Measurements from ENCODE around the gene YARS1. TPM values are rescaled to one million over a fixed set of nuclear protein-coding genes. Genes with fewer than 3 reads are reported as not detected.

The YARS1 gene
- total RNA-seq, 1 donor from 2014 or later = 73.2 TPM

- Mint-ChIP-seq H3K27ac (ENCODE audit: unreplicated experiment) (peak overlapping the region; percentile 48), H3K4me3 (ENCODE audit: unreplicated experiment) (peak overlapping the region; percentile 95), H3K27me3 (ENCODE audit: unreplicated experiment) (peaks cover 11% of the 10 kb centered on the region), H3K9me3 (ENCODE audit: unreplicated experiment) (no peaks in the 10 kb centered on the region), H3K36me3 (ENCODE audit: low read depth, unreplicated experiment) (peaks cover 6% of the 10 kb centered on the region), H3K4me1 (ENCODE audit: unreplicated experiment) (peaks cover 39% of the 10 kb centered on the region)
- TF ChIP-seq CTCF (IDR thresholded peaks at IDR 0.05; ENCODE audit: unreplicated experiment) = no peak
- DNase-seq (ENCODE audit: low spot score) = no peak
These were observed 62.7 kb downstream of the YARS1 start for GRCh38 chr1:32754317-32755097.

DNA sequence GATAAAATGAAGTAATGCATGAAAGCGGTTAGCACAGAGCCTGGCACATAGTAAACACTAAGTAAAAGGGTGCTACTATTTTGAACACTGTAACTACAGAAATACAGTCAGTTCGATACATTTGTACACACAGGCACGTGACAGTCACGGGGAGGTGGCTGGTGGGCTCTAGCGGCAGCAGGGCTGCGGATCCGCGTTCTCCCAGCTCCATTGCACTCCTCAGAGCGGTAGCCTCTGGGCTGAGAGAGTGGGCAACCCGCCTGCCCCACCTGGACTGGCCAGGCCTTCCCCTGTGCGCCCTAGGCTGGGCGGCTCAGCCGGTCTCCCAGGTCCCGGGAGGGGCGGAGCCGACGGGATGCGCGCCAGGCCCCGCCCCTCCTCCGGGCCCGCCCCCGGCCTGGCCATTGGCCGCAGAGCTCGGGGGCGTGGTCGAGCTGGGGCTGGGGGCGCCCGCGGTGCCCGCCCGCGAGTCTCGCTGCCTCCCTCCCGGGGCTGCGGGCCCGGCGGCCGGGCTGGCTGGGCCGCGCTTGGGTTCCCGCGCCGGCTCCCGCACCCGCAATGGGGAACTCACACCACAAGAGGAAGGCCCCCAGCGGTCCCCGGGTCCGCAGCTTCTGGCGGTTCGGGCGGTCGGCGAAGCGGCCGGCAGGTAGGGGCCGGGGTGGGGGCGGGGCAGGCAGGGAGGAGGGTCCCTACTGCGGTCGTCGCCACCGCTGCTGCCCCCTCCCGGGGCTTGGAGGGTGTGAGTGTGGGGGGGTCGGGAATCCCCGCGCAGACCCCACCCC is 63.4 kb downstream of the YARS1 start:
- Mint-ChIP-seq H3K4me1 (ENCODE audit: unreplicated experiment) (peaks cover 33% of the 10 kb centered on the region), H3K36me3 (ENCODE audit: low read depth, unreplicated experiment) (peaks cover 6% of the 10 kb centered on the region), H3K27ac (ENCODE audit: unreplicated experiment) (no peak overlapping the region), H3K27me3 (ENCODE audit: unreplicated experiment) (peaks cover 10% of the 10 kb centered on the region), H3K9me3 (ENCODE audit: unreplicated experiment) (no peaks in the 10 kb centered on the region), H3K4me3 (ENCODE audit: unreplicated experiment) (peak overlapping the region; percentile 95)
- DNase-seq (ENCODE audit: low spot score) = peak; percentile 87
- TF ChIP-seq CTCF (IDR thresholded peaks at IDR 0.05; ENCODE audit: unreplicated experiment) = no peak

- no peak for TF ChIP-seq CTCF (IDR thresholded peaks at IDR 0.05; ENCODE audit: unreplicated experiment)
- H3K4me1 Mint-ChIP-seq (ENCODE audit: unreplicated experiment) = peaks cover 5% of the 10 kb centered on the region
- no peak overlapping the region for H3K27ac Mint-ChIP-seq (ENCODE audit: unreplicated experiment)
- peaks cover 7% of the 10 kb centered on the region for H3K36me3 Mint-ChIP-seq (ENCODE audit: low read depth, unreplicated experiment)
- H3K27me3 Mint-ChIP-seq (ENCODE audit: unreplicated experiment) = peaks cover 11% of the 10 kb centered on the region
- no peaks in the 10 kb centered on the region for H3K9me3 Mint-ChIP-seq (ENCODE audit: unreplicated experiment)
- no peak for DNase-seq (ENCODE audit: low spot score)
- H3K4me3 Mint-ChIP-seq (ENCODE audit: unreplicated experiment) = no peak overlapping the region
These were observed 67.4 kb downstream of the YARS1 start for GRCh38 chr1:32749771-32750170.

DNA sequence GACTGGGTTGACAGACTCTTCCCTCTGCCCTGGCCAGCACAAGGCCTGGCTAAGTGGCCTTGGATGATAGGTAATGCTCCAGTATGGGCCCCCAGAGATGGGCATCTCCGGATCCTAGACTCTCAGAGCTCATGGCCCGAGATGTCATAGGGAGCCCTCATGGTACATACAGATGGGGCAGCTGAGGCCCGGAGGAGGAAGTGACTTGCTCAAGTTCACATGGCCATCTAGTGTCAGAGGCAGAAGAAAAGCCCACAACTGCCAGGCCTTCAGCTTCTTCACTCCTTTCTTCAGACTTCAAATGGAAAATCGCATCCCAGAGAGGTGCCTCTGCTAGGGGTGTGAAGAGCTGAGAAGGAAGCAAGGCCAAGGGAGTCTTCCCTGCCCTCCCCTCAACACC is 67.8 kb downstream of the YARS1 start:
- no peak for TF ChIP-seq CTCF (IDR thresholded peaks at IDR 0.05; ENCODE audit: unreplicated experiment)
- Mint-ChIP-seq H3K27me3 (ENCODE audit: unreplicated experiment) (peaks cover 11% of the 10 kb centered on the region), H3K9me3 (ENCODE audit: unreplicated experiment) (no peaks in the 10 kb centered on the region), H3K4me1 (ENCODE audit: unreplicated experiment) (peaks cover 2% of the 10 kb centered on the region), H3K36me3 (ENCODE audit: low read depth, unreplicated experiment) (peaks cover 8% of the 10 kb centered on the region), H3K4me3 (ENCODE audit: unreplicated experiment) (no peak overlapping the region), H3K27ac (ENCODE audit: unreplicated experiment) (no peak overlapping the region)
- no peak for DNase-seq (ENCODE audit: low spot score)

DNA sequence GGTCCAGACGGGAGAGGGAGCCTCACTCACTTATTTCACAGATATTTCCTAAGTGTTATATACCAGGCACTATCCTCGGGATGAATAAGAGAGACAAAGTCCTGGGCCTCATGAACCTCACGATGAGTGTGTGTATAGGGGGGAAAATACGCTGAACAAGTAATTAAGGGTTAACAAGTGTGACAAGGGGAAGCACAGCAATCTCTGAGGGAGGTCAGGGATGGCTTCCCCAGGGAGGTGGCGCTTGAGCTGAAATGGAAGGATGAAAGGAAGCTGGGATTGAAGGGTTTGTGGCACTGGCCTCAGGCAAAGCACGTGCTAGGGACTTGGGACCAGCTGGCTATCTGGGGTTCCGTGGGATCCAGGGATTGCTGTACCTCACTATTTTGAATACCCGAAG is 68.2 kb downstream of the YARS1 start:
- Mint-ChIP-seq H3K36me3 (ENCODE audit: low read depth, unreplicated experiment) (peaks cover 12% of the 10 kb centered on the region), H3K4me3 (ENCODE audit: unreplicated experiment) (no peak overlapping the region), H3K9me3 (ENCODE audit: unreplicated experiment) (no peaks in the 10 kb centered on the region), H3K27me3 (ENCODE audit: unreplicated experiment) (peaks cover 9% of the 10 kb centered on the region), H3K27ac (ENCODE audit: unreplicated experiment) (no peak overlapping the region), H3K4me1 (ENCODE audit: unreplicated experiment) (peaks cover 2% of the 10 kb centered on the region)
- TF ChIP-seq CTCF (IDR thresholded peaks at IDR 0.05; ENCODE audit: unreplicated experiment) = no peak
- DNase-seq (ENCODE audit: low spot score) = no peak

Measured in endothelial cell (in vitro differentiated cells).